ENCODE measurements around the gene WIPI1.

DNA sequence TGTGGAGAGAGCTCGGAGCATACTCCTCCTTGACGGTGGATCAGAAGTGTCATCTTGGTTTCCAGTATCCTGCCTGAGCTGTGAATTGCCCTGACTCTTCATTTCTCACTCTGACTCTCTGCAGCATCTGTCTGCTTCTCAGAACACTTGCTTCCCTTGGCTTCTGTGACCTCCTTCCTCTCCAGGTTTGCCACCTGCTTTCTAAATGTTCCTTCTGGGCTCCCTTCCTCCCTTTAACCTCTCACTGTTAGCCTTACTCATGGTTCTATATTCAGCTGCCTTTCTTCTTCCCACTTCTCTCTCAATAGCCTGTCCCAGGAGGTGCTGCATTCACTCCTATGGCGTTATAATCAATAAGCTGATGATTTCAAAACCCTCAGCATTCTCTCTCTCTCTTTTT is 43.8 kb upstream of the WIPI1 start:
- TF ChIP-seq, protein P1, sequence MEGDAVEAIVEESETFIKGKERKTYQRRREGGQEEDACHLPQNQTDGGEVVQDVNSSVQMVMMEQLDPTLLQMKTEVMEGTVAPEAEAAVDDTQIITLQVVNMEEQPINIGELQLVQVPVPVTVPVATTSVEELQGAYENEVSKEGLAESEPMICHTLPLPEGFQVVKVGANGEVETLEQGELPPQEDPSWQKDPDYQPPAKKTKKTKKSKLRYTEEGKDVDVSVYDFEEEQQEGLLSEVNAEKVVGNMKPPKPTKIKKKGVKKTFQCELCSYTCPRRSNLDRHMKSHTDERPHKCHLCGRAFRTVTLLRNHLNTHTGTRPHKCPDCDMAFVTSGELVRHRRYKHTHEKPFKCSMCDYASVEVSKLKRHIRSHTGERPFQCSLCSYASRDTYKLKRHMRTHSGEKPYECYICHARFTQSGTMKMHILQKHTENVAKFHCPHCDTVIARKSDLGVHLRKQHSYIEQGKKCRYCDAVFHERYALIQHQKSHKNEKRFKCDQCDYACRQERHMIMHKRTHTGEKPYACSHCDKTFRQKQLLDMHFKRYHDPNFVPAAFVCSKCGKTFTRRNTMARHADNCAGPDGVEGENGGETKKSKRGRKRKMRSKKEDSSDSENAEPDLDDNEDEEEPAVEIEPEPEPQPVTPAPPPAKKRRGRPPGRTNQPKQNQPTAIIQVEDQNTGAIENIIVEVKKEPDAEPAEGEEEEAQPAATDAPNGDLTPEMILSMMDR (IDR thresholded peaks at IDR 0.05 in 2 of 3, conservative IDR thresholded peaks at IDR 0.05 in 1 of 3; ENCODE audit: insufficient read depth in 2 of 3, low read depth in 1 of 3, low read length in 3 of 3), result no peak
- TF ChIP-seq CEBPB (tag; IDR thresholded peaks at IDR 0.05) (no peak), NCOA6 (IDR thresholded peaks at IDR 0.05) (no peak), RBM22 (IDR thresholded peaks at IDR 0.05; ENCODE audit: low read depth, low read length, poor library complexity, severe bottlenecking) (no peak), IRF2 (CRISPR knock-in tag; IDR thresholded peaks at IDR 0.05) (no peak), HNRNPLL (IDR thresholded peaks at IDR 0.05; ENCODE audit: low read depth, low read length, poor library complexity, severe bottlenecking) (no peak), HNRNPL (IDR thresholded peaks at IDR 0.05; ENCODE audit: low read depth, low read length) (no peak), MEIS2 (IDR thresholded peaks at IDR 0.05; ENCODE audit: partially characterized antibody) (no peak), ATF7 (IDR thresholded peaks at IDR 0.05) (no peak), BDP1 (IDR thresholded peaks at IDR 0.05; ENCODE audit: insufficient read depth, insufficient read length) (no peak), SMC3 (conservative IDR thresholded peaks at IDR 0.05; ENCODE audit: insufficient read depth, low read depth, low read length) (no peak)
- TF ChIP-seq, protein P2, sequence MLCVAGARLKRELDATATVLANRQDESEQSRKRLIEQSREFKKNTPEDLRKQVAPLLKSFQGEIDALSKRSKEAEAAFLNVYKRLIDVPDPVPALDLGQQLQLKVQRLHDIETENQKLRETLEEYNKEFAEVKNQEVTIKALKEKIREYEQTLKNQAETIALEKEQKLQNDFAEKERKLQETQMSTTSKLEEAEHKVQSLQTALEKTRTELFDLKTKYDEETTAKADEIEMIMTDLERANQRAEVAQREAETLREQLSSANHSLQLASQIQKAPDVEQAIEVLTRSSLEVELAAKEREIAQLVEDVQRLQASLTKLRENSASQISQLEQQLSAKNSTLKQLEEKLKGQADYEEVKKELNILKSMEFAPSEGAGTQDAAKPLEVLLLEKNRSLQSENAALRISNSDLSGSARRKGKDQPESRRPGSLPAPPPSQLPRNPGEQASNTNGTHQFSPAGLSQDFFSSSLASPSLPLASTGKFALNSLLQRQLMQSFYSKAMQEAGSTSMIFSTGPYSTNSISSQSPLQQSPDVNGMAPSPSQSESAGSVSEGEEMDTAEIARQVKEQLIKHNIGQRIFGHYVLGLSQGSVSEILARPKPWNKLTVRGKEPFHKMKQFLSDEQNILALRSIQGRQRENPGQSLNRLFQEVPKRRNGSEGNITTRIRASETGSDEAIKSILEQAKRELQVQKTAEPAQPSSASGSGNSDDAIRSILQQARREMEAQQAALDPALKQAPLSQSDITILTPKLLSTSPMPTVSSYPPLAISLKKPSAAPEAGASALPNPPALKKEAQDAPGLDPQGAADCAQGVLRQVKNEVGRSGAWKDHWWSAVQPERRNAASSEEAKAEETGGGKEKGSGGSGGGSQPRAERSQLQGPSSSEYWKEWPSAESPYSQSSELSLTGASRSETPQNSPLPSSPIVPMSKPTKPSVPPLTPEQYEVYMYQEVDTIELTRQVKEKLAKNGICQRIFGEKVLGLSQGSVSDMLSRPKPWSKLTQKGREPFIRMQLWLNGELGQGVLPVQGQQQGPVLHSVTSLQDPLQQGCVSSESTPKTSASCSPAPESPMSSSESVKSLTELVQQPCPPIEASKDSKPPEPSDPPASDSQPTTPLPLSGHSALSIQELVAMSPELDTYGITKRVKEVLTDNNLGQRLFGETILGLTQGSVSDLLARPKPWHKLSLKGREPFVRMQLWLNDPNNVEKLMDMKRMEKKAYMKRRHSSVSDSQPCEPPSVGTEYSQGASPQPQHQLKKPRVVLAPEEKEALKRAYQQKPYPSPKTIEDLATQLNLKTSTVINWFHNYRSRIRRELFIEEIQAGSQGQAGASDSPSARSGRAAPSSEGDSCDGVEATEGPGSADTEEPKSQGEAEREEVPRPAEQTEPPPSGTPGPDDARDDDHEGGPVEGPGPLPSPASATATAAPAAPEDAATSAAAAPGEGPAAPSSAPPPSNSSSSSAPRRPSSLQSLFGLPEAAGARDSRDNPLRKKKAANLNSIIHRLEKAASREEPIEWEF (CRISPR knock-in tag; IDR thresholded peaks at IDR 0.05), result no peak

Data from K562 (cell line).